GM21529 (cell line): Measurements from ENCODE around the gene WNT7A.

ENCODE experiments used
- ATAC-seq: cut with Tn5 transposase; IDR thresholded peaks from one replicate; pipeline ENCODE4 v1.9.1; 2021; ENCODE audit not compliant: unreplicated experiment

Gene WNT7A

GRCh38 chr3:13776253-13777050, 103.4 kb downstream of the WNT7A start:
- no peak for ATAC-seq

GRCh38 chr3:13772885-13773745, 106.8 kb downstream of the WNT7A start:
- no peak for ATAC-seq

GRCh38 chr3:13772321-13772745, 107.5 kb downstream of the WNT7A start:
- ATAC-seq = no peak

- ATAC-seq = no peak
These were observed 108.4 kb downstream of the WNT7A start for GRCh38 chr3:13771496-13771895.

- ATAC-seq = no peak
These were observed 109.4 kb downstream of the WNT7A start for GRCh38 chr3:13770170-13771169.

GRCh38 chr3:13769422-13769821, 110.4 kb downstream of the WNT7A start:
- no peak for ATAC-seq

- ATAC-seq = no peak
These were observed 111.4 kb downstream of the WNT7A start for GRCh38 chr3:13768453-13768852.

- ATAC-seq = no peak
These were observed 112.0 kb downstream of the WNT7A start for GRCh38 chr3:13767896-13768295.

GRCh38 chr3:13767030-13767429, 112.8 kb downstream of the WNT7A start:
- no peak for ATAC-seq
